ENCODE measurements around the gene KRT84.
"Not testable (repeated sequence)": the region's sequence is repeated elsewhere in the genome, so short reads cannot be mapped to it uniquely, and the experiment has no call there.

The KRT84 gene

GRCh38 chr12:52413782-52414345, 28.4 kb upstream of the KRT84 start:
- peaks cover 0 to 6% (median 0%) of the 10 kb centered on the region in 10 experiments; a peak in 2 of 20 replicates for H3K4me1 ChIP-seq
- H3K9me3 ChIP-seq (replicated peaks in 1 of 11) = no peaks in the 10 kb centered on the region
- no peaks in the 10 kb centered on the region for H3K36me3 ChIP-seq
- no peaks in the 10 kb centered on the region for H3K27me3 ChIP-seq
- no peak overlapping the region for H3K4me2 ChIP-seq
- no peaks in the 10 kb centered on the region for H4K20me1 ChIP-seq
- TF ChIP-seq Cebpa-rat (IDR thresholded peaks at IDR 0.05) = no peak
- H3K27ac ChIP-seq = no peak overlapping the region
- H3K4me3 ChIP-seq = no peak overlapping the region
- H3K9ac ChIP-seq = no peak overlapping the region

DNA sequence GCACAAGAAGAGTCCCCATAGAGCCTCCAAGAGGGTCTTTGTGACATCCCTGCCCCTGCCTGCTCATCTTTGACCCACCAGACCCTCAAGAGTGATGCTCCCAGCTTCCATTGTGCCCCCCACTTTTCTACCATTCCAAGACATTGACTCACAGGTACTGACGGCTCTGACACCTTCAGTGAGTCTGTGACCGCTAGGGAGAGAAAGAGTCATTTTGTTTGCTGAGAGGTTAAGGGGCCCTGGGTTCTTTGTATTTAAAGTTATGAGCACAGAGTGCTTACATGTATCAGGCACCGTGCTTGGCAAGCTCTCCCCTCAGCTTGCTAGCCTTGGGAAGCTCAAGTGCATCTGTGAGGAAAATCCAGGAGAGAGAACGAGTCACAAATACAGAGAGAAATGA, 27.8 kb upstream of the KRT84 start:
- Histone ChIP-seq H3K4me1 (peaks cover 0 to 6% (median 0%) of the 10 kb centered on the region in 10 experiments; a peak in 2 of 20 replicates), H3K4me3 (no peak overlapping the region), H3K9ac (no peak overlapping the region), H3K27me3 (no peaks in the 10 kb centered on the region), H4K20me1 (no peaks in the 10 kb centered on the region), H3K36me3 (no peaks in the 10 kb centered on the region), H3K9me3 (replicated peaks in 1 of 11) (no peaks in the 10 kb centered on the region), H3K27ac (no peak overlapping the region), H3K4me2 (no peak overlapping the region)
- no peak for TF ChIP-seq Cebpa-rat (IDR thresholded peaks at IDR 0.05)

- Histone ChIP-seq H3K36me3 (no peaks in the 10 kb centered on the region), H3K4me3 (no peak overlapping the region), H3K9ac (no peak overlapping the region), H3K27ac (no peak overlapping the region), H3K4me2 (no peak overlapping the region), H4K20me1 (no peaks in the 10 kb centered on the region), H3K9me3 (replicated peaks in 1 of 11) (no peaks in the 10 kb centered on the region), H3K27me3 (no peaks in the 10 kb centered on the region), H3K4me1 (peaks cover 0 to 6% (median 0%) of the 10 kb centered on the region in 10 experiments; a peak in 2 of 20 replicates)
- no peak for TF ChIP-seq Cebpa-rat (IDR thresholded peaks at IDR 0.05)
These were observed 26.4 kb upstream of the KRT84 start for GRCh38 chr12:52411815-52412214.

- not testable (repeated sequence) for H3K4me1 ChIP-seq; H3K27ac ChIP-seq; H3K27me3 ChIP-seq; H3K4me3 ChIP-seq; H3K9me3 ChIP-seq (replicated peaks in 1 of 11); H3K36me3 ChIP-seq; H3K9ac ChIP-seq; H4K20me1 ChIP-seq; H3K4me2 ChIP-seq
These were observed 25.3 kb upstream of the KRT84 start for GRCh38 chr12:52410589-52411248.

DNA sequence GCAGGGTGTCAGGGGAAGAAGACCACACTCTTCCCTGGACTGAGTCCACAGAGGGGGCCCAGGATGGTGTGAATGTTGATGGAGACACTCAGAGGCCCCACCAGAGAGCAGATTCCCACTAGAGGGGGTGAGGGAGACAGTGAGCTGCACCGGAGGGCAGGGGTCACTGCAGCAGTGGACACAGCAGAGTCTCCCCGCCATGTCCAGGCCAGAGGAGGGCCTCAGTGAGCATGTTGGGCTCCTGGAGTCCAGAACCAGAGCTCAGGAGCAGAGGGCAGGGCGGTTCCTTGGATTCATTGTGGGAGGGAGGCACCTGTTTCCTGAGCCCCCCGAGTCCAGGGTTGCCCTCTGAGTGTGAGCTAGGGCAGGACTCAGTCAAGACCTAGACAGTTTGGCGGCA, 22.5 kb upstream of the KRT84 start:
- Histone ChIP-seq H3K36me3 (no peaks in the 10 kb centered on the region), H3K4me3 (no peak overlapping the region), H3K27ac (no peak overlapping the region), H3K27me3 (no peaks in the 10 kb centered on the region), H3K4me2 (no peak overlapping the region), H4K20me1 (0 out of 22 replicates have a peak, but pooled peaks cover 0 to under 1% (median 0%) of the 10 kb centered on the region in 11 experiments), H3K9me3 (replicated peaks in 1 of 11) (no peaks in the 10 kb centered on the region), H3K4me1 (no peaks in the 10 kb centered on the region), H3K9ac (no peak overlapping the region)
- no peak for TF ChIP-seq Cebpa-rat (IDR thresholded peaks at IDR 0.05)

DNA sequence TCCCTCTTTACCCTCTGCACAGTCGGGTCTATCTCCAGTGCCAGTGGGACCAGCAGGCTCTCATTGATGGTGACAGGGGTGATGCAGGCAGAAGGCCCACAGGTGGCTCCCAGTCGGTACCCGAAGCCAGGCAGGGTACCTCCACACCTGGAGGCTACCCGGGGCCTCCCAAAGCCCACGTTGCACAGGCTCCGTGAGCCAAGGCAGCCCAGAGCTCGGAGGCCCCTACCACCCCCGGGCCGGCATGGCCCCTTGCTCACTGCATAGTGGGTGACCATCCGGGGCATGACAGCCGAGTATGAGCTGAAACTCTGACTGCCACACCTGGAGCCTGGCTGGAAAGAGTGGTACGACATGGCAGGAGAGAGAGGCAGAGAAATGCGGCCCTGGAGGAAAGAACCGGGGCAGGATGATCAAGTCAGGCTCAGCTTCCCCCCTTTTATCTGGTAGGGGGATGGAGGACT, 20.5 kb upstream of the KRT84 start, which contains the start of gene KRT82:
Gene KRT82 (minus strand): TSS at position 414 of the 464 bp plus-strand sequence. CDS start 58 bp downstream, at position 356.
- H3K9me3 ChIP-seq (replicated peaks in 1 of 11) = no peaks in the 10 kb centered on the region

DNA sequence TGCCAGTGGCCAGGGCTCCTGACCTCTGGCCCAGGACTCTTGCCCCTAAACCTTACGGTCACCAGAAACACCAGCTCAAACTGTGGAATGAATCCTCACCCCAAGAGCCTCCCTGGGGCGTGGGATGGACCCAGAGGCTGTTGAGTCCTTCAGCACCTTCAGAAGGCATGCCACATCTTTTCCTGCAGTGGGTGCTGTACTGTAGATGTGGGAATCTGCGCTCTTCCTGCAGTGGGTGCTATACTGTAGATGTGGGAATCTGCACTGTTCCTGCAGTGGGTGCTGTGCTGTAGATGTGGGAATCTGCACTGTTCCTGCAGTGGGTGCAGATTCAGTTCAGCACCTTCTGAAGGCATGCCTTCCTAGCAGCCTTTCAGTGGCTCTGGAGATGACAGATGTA, 19.5 kb upstream of the KRT84 start:
- Histone ChIP-seq H4K20me1 (peaks cover 0 to 5% (median 0%) of the 10 kb centered on the region in 11 experiments; a peak in 2 of 22 replicates), H3K4me2 (no peak overlapping the region), H3K4me3 (no peak overlapping the region), H3K9ac (no peak overlapping the region), H3K4me1 (no peaks in the 10 kb centered on the region), H3K27me3 (no peaks in the 10 kb centered on the region), H3K36me3 (no peaks in the 10 kb centered on the region), H3K9me3 (replicated peaks in 1 of 11) (no peaks in the 10 kb centered on the region), H3K27ac (no peak overlapping the region)
- no peak for TF ChIP-seq Cebpa-rat (IDR thresholded peaks at IDR 0.05)

More for the DNA sequence above, 20.5 kb upstream of the KRT84 start, which contains the start of gene KRT82:
- H3K9ac ChIP-seq = no peak within 1 kb of the TSS
- no peak within 1 kb of the TSS for H3K4me2 ChIP-seq
- H4K20me1 ChIP-seq = peaks cover 0 to 5% (median 0%) of the 10 kb centered on the region in 11 experiments; a peak in 1 of 22 replicates
- H3K27me3 ChIP-seq = no peaks in the 10 kb centered on the region
- H3K4me3 ChIP-seq = no peak within 1 kb of the TSS
- no peaks in the 10 kb centered on the region for H3K4me1 ChIP-seq
- no peak for TF ChIP-seq Cebpa-rat (IDR thresholded peaks at IDR 0.05)
- H3K27ac ChIP-seq = no peak within 1 kb of the TSS
- H3K36me3 ChIP-seq = no peaks in the 10 kb centered on the region

- Histone ChIP-seq H3K4me3 (no peak overlapping the region), H3K27ac (no peak overlapping the region), H4K20me1 (peaks cover 0 to 5% (median 0%) of the 10 kb centered on the region in 11 experiments; a peak in 2 of 22 replicates), H3K9ac (no peak overlapping the region), H3K4me2 (no peak overlapping the region), H3K9me3 (replicated peaks in 1 of 11) (no peaks in the 10 kb centered on the region), H3K27me3 (no peaks in the 10 kb centered on the region), H3K4me1 (no peaks in the 10 kb centered on the region), H3K36me3 (no peaks in the 10 kb centered on the region)
- TF ChIP-seq Cebpa-rat (IDR thresholded peaks at IDR 0.05) = no peak
These were observed 18.1 kb upstream of the KRT84 start for GRCh38 chr12:52403561-52403960.

DNA sequence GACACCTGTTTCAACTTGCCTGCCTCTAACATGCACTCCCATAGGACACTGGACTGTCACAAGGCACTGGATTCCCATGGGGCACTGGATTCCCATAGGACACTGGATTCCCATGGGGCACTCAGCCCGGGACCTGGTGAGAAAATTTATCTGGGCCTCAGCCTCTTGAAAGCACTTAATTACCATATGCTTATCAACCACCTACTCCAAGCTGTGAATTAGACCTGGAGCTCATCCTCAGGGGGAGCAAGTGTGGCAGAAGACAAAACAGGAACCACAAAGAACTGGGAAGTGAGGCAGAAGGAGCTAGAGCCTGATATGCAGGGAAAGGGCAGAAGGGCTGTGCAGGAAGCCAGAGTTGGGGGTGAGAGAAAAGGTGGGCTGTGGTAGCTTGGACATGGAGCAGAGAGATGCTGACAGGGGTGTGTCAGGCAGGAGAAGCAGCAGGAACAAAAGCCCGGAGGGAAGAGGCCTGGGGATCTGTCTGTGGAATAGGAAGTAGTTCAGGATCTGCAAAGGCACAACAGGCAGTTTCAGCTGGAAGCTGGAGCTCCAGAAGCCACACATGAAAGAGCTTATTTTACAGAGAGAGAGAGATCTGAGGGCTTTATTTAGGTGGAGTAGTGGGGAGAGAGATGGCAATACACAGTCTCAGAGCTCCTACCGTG, 17.6 kb upstream of the KRT84 start:
- Histone ChIP-seq H3K4me1 (no peaks in the 10 kb centered on the region), H3K4me2 (no peak overlapping the region), H3K4me3 (no peak overlapping the region), H3K9ac (no peak overlapping the region), H3K9me3 (replicated peaks in 1 of 11) (no peaks in the 10 kb centered on the region), H3K36me3 (no peaks in the 10 kb centered on the region), H3K27me3 (no peaks in the 10 kb centered on the region), H3K27ac (no peak overlapping the region), H4K20me1 (peaks cover 0 to 5% (median 0%) of the 10 kb centered on the region in 11 experiments; a peak in 2 of 22 replicates)
- no peak for TF ChIP-seq Cebpa-rat (IDR thresholded peaks at IDR 0.05)
